ENCODE data around the gene SCAP. TPM values are rescaled to one million over a fixed set of nuclear protein-coding genes. Genes with fewer than 3 reads are reported as not detected.

The SCAP gene
- total and polyA plus RNA-seq, 2 of the 13 experiments (the other 11 are each of a cell fraction or from before 2014, with no cell fraction given), result 40.4 to 53.3 TPM

GRCh38 chr3:47398228-47398627 lies 77.5 kb downstream of the SCAP start:
- peaks cover 10 to 46% of the 10 kb centered on the region in 2 experiments for H3K36me3 ChIP-seq (replicated peaks in 1 of 2; ENCODE audit: control insufficient read depth in 1 of 2, insufficient read depth in 2 of 2, low read length in 2 of 2)
- ChIA-PET CTCF (ENCODE audit: low intra/inter-chr PET ratio, low total read pairs) (no interaction called here), POLR2A (interaction anchor here (1.0 kb wide), 1 partner anchor 18 kb away, joined by 3 read pairs; the partner anchor contains the start of gene PTPN23)
- TF ChIP-seq CSRNP2 (CRISPR knock-in tag; conservative IDR thresholded peaks at IDR 0.05; ENCODE audit: low read depth) (no peak), ZKSCAN8 (CRISPR knock-in tag; IDR thresholded peaks at IDR 0.05; ENCODE audit: borderline replicate concordance) (no peak), YEATS2 (CRISPR knock-in tag; IDR thresholded peaks at IDR 0.05; ENCODE audit: borderline replicate concordance) (no peak), ZNF782 (CRISPR knock-in tag; IDR thresholded peaks at IDR 0.05; ENCODE audit: borderline replicate concordance) (no peak), ZSCAN30 (CRISPR knock-in tag; IDR thresholded peaks at IDR 0.05) (no peak), ZNF18 (CRISPR knock-in tag; IDR thresholded peaks at IDR 0.05; ENCODE audit: insufficient replicate concordance) (no peak), ATF7 (IDR thresholded peaks at IDR 0.05) (peak; percentile 35; the same call in 1 of the 2 replicates), ATF7 (CRISPR knock-in tag; IDR thresholded peaks at IDR 0.05) (no peak)
- no peak overlapping the region for H3K9ac ChIP-seq (ENCODE audit: insufficient read depth, low read depth, low read length)
- DNase-seq (ENCODE audit: low spot score) (no peak), ATAC-seq (no peak), FAIRE-seq (no peak)
- H3K27me3 ChIP-seq (ENCODE audit: control insufficient read depth in 1 of 2, insufficient read depth in 2 of 2, low read length in 2 of 2), result no peaks in the 10 kb centered on the region
- H2AFZ ChIP-seq (ENCODE audit: low read length), result no peak overlapping the region
- H3K4me1 ChIP-seq (ENCODE audit: insufficient read depth, low read length), result peaks cover 35% of the 10 kb centered on the region
- peaks cover 15% of the 10 kb centered on the region for H4K20me1 ChIP-seq (ENCODE audit: insufficient read depth, low read length)
- H3K9me3 ChIP-seq (ENCODE audit: low read length), result no peaks in the 10 kb centered on the region
- WGBS (ENCODE audit: low lambda C conversion rate), result 92% methylated on average over 7 of the region's 7 CpGs
- in situ Hi-C loops (cut with HindIII; ENCODE audit: extremely low pct_ligation_motif_present, low pct_unique_long_range_greater_than_20kb) (no loop called here), intact Hi-C loops (cut with micrococcal nuclease; ENCODE audit: unreplicated experiment) (no loop called here)
- H3K4me3 ChIP-seq (replicated peaks in 1 of 3; ENCODE audit: insufficient read depth in 1 of 3, low read depth in 2 of 3, low read length in 3 of 3), result no peak overlapping the region
- H3K27ac ChIP-seq (ENCODE audit: extremely low read length, insufficient read depth, low read length), result no peak overlapping the region
- BruUV-seq (replicated peaks), result no TSS peak
- H3K79me2 ChIP-seq (ENCODE audit: insufficient read depth, low read length), result peaks cover 30% of the 10 kb centered on the region
- H3K4me2 ChIP-seq (ENCODE audit: low read depth, low read length), result no peak overlapping the region

Measured in HepG2 (cell line).